GM18909 (cell line): ENCODE data around the gene DPH1.
"Not testable (repeated sequence)": the region's sequence is repeated elsewhere in the genome, so short reads cannot be mapped to it uniquely, and the experiment has no call there.

ENCODE experiments used
- ATAC-seq: cut with Tn5 transposase; IDR thresholded peaks from one replicate; pipeline ENCODE4 v1.9.1; 2021; ENCODE audit warnings: mild to moderate bottlenecking; ENCODE audit not compliant: unreplicated experiment, poor library complexity

The DPH1 gene

DNA sequence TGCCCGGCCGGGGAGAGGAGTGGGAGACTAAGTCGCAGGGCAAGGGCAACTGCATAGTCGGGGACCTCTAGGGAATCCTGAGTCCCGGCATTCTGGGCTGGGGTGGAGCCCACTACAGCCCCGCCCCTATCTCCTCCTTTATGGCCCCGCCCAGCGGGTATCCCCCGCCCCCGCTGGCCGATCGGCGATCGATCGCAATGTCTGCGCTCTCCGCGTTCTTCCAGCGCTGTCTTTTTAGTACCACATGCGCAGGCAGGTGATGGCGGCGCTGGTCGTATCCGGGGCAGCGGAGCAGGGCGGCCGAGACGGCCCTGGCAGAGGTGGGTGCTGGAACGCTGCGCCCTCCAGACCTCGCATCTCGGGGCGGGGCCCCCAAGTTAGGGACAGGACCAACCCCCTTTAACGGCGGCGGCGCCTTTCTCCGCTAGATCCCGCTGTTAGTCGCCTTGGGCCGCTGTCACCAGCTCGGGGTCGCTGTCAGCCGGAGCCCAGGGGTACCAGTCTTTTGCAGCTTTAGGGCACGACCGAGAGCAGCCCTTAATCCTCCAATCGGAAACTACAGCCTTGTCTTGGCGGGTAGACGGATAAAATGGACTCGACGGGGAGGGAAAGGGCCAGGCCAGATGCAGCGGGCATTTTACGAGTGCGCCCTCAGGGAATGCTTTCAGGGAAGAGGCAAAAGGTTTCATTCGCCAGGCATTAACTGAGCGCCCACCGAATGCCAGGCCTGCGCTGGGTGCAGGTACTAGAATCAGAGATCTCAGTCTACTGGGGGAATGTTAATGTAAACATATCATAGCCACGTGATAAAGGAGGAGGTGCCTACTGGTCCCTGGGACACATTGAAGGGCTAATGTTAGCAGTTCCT lies at the start of gene DPH1:
TSS of gene DPH1 (plus strand) at position 243 of the 868 bp plus-strand sequence. CDS start at position 260, 17 bp downstream.
- ATAC-seq = peak; percentile 76

DNA sequence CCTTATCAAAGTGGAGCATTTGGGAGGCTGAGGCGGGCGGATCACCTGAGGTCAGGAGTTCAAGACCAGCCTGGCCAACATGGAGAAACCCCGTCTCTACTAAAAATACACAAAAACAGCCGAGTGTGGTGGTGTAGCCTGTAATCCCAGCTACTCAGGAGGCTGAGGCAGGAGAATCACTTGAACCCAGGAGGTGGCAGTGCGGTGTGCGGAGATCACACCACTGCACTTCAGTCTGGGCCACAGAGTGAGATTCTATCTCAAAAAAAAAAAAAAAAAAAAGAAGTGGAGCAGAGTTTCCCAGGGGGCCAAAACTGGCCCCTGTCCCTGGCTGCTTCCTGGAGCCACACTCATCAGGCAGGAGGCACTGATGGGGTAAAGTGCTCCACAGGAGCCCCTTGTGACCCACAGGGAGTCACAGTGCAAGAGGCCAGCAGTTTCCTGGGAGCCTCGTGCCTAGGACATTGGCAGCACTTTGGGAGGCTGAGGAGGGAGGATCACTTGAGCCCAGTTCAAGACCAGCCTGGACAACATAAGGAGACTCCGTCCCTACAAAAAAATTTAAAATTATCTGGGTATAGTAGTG lies 49.2 kb upstream of the DPH1 start:
- no peak for ATAC-seq

GRCh38 chr17:1982793-1983366 lies 47.1 kb upstream of the DPH1 start:
- ATAC-seq = not testable (repeated sequence)

- ATAC-seq = no peak
Observed at GRCh38 chr17:1985093-1985492, 44.9 kb upstream of the DPH1 start.

DNA sequence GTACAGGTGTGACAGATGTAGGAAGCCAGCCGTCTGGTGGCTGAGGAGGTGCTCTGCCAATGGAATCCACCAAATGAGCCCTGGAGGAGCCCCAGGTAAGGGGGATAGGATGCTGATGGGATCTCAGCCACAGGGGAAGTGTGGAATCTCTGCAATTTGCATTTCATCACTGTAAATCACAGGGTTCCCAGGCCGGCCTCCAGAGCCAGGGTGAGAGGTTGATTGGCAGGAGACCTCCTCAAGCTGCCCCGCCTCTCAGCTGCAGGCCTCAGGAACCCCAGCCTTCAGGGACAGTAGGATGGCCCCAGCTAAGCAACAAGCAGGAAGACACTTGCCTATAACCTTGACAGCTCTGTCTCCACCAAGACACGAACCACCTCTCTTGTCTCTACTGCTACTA lies 44.3 kb upstream of the DPH1 start:
- ATAC-seq = no peak

DNA sequence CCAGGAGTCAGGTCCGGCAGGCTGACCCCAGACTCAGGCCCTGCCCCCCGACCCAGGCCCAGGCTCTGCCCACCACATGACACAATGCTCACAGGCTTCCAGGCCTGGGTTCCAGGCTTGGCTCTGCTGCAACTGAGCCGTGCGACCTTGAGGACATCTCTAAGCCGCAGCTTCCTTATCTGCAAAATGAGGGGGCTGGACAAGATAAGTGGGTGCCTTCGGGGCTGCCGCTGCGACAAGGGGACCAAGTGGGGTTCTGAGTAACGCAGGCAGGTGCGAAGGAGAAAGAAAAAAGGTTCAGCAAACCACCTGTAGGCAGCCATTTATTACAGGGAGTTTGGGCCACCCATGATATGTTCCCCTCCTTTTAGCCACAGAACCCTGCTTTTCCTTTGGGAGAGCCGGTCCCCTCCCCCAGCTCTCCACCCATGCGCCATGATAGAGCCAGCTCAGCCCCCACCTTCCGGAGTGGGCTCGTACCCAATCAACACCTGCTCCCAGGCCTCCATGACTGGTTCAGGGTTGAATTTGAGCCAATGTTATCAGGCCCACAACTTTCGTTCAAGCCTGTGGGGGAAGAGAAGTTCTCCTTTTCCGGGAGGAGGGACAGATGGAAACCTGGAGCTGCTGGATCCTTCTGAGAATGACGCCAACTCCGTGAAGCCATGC lies 43.0 kb upstream of the DPH1 start:
- ATAC-seq = no peak

GRCh38 chr17:1989135-1989534 lies 40.8 kb upstream of the DPH1 start:
- ATAC-seq = no peak

- no peak for ATAC-seq
Observed at GRCh38 chr17:1992541-1992940, 37.4 kb upstream of the DPH1 start.

DNA sequence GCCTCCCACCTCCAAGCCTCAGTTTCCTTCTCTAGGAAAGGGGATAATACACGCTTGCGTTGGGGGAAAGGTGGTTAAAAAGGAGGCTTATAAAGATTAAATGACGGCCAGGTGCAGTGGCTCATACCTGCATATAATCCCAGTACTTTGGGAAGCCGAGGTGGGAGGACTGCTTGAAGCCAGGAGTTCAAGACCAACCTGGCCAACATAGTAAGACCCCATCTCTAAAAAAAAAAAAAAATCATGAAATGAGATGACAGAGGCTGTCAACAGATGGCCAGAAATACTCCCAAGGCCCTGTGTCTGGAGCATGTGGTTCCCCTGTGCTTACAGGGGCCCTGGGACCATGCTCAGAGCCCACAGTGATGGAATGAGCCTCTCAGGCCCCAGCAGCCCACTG lies 35.2 kb upstream of the DPH1 start:
- no peak for ATAC-seq

- no peak for ATAC-seq
Observed at GRCh38 chr17:1995321-1995892, 34.5 kb upstream of the DPH1 start.

GRCh38 chr17:1995907-1996799 lies 33.8 kb upstream of the DPH1 start:
- ATAC-seq = no peak

GRCh38 chr17:1996800-1997288 lies 33.1 kb upstream of the DPH1 start:
- ATAC-seq = no peak

DNA sequence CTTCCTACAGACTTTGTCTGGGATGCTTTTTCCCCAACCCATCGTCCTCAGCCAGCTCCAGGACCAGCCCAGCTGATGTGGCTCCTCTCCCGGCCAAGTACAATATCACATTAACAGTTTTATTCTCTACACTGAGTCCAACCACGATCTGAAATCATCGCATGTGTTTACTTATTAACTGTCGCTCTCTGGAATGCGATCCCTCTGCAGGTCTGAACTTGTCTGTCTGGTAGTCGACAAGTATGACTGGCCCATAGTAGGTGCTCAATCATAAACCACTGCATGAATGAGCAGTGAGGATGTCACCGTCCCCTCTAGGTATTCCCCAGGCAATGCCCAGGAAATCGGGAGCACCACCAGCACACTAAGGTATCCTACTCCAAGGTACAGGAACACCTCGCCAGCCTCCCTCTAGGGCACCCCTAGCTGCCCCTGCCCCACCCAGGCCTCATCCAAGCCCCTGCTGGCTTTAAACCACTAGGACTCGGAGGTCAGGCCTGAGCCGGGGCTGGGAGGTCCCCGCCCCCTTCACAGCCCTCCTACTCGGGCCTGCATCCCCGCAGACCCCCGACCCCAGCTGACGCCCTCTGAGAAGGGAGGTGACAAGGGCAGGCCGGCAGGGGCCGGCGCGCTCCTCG lies 32.5 kb upstream of the DPH1 start:
- no peak for ATAC-seq

DNA sequence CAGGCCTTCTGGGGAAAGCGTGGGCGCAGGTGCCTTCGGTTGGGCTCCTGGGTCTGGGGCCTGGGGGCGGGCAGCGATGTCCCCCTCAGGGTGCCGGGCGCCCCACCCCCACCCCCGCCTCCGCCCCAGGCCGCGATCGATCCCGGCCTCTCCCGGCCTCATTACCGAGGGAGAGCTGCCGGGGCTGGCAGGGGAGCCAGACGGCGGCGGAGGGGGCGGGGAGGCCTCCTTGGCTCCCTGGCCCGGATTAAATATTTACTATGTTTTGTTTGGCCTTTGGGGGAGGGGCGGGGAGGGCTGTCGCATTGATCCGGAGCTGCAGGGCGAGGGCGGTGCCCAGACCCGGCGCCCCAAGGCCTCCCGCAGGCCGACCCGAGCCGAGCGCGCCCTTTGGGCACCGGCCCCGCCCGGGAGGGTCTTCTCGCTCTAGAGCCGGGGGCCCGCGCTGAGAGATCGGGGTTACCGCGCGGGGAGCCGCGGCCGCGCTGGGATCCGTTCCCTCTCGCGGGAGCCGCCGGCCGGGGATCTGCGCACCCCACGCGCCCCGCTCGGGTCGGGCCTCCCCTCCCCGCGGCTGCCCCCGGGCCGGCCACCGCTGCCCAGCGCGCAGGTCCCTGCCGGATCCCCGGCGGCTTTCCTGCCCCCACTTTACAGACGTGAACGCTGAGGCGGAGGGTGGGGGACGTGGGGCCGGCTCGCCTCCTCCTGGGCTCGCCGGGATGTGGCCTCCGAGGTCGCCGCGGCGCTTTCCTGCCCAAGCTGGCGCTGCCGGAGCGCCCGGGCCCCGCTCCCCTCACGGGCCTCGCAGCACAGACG lies 31.8 kb upstream of the DPH1 start:
- ATAC-seq = no peak

- ATAC-seq = no peak
Observed at GRCh38 chr17:1999557-2000251, 30.2 kb upstream of the DPH1 start.

GRCh38 chr17:2002767-2003329 lies 27.1 kb upstream of the DPH1 start:
- no peak for ATAC-seq

DNA sequence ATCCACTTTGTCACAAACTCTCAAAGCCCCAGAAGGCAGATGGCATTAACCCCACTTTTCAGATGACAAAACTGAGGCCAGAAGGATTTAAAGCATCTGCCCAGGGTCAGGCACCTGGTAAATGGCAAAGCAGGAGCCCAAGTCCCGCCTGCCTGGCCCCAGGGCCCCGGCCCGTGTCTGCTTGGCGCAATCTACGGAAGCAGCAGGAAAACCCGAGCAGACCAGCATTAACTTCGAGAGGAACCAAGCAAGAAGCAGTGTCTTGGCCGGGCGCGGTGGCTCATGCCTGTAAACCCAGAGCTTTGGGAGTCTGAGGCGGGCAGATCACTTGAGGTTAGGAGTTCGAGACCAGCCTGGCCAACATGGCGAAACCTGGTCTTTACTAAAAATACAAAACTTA lies 26.4 kb upstream of the DPH1 start:
- no peak for ATAC-seq
